ENCODE measurements around the gene GSTT4. TPM values are rescaled to one million over a fixed set of nuclear protein-coding genes. Genes with fewer than 3 reads are reported as not detected.
"Not testable (repeated sequence)": the region's sequence is repeated elsewhere in the genome, so short reads cannot be mapped to it uniquely, and the experiment has no call there.

The GSTT4 gene
- total and polyA plus RNA-seq, 8 donors, result not detected

- intact Hi-C loops (cut with DNase I; ENCODE audit: low total_unique reads), result loop anchor here (5.0 kb wide), 1 partner anchor 44 kb away; no protein-coding TSS in a partner anchor
Observed at GRCh38 chr22:23970816-23971486, 34.3 kb downstream of the GSTT4 start.

GRCh38 chr22:23970201-23970641, 35.0 kb downstream of the GSTT4 start:
- H3K27ac ChIP-seq, result no peak overlapping the region
- H3K36me3 ChIP-seq, result peaks cover 25 to 31% (median 29%) of the 10 kb centered on the region in 4 donors
- H3K9me3 ChIP-seq, result no peaks in the 10 kb centered on the region
- TF ChIP-seq POLR2AphosphoS5 (IDR thresholded peaks at IDR 0.05), result no peak
- no peak for TF ChIP-seq CTCF (IDR thresholded peaks at IDR 0.05)
- TF ChIP-seq POLR2A (IDR thresholded peaks at IDR 0.05), result no peak
- TF ChIP-seq EP300 (IDR thresholded peaks at IDR 0.05), result no peak
- intact Hi-C loops (cut with DNase I; ENCODE audit: low total_unique reads), result loop anchor here (5.0 kb wide), 1 partner anchor 43 kb away; no protein-coding TSS in a partner anchor
- peaks cover 0 to 30% (median 13%) of the 10 kb centered on the region in 4 donors for H3K4me1 ChIP-seq
- no peaks in the 10 kb centered on the region for H3K27me3 ChIP-seq
- DNase-seq, result no peak
- H3K4me3 ChIP-seq, result no peak overlapping the region
- WGBS, 5 donors, result 56 to 85% (median 75%) methylated on average over 5 of the region's 5 CpGs

More at GRCh38 chr22:23970816-23971486, 34.3 kb downstream of the GSTT4 start:
- 58 to 84% (median 61%) methylated on average over 6 of the region's 6 CpGs for WGBS, 5 donors
- peak in 1 of 2 donors; percentile 2 for DNase-seq
- no peaks in the 10 kb centered on the region for H3K27me3 ChIP-seq
- no peak for TF ChIP-seq POLR2AphosphoS5 (IDR thresholded peaks at IDR 0.05)
- TF ChIP-seq POLR2A (IDR thresholded peaks at IDR 0.05), result no peak
- no peak for TF ChIP-seq CTCF (IDR thresholded peaks at IDR 0.05)
- TF ChIP-seq EP300 (IDR thresholded peaks at IDR 0.05), result no peak
- peaks cover 0 to 30% (median 13%) of the 10 kb centered on the region in 4 donors for H3K4me1 ChIP-seq
- H3K27ac ChIP-seq, result peak overlapping the region in 1 of 5 donors; percentile 4
- H3K36me3 ChIP-seq, result peaks cover 25 to 31% (median 29%) of the 10 kb centered on the region in 4 donors
- H3K9me3 ChIP-seq, result no peaks in the 10 kb centered on the region
- no peak overlapping the region for H3K4me3 ChIP-seq

- no peak for DNase-seq
- Histone ChIP-seq H3K36me3 (peaks cover 25 to 31% (median 29%) of the 10 kb centered on the region in 4 donors), H3K27ac (no peak overlapping the region), H3K4me1 (peaks cover 0 to 30% (median 13%) of the 10 kb centered on the region in 4 donors), H3K9me3 (no peaks in the 10 kb centered on the region), H3K4me3 (no peak overlapping the region), H3K27me3 (no peaks in the 10 kb centered on the region)
- 89 to 97% (median 92%) methylated on average over 3 of the region's 3 CpGs for WGBS, 5 donors
- TF ChIP-seq CTCF (IDR thresholded peaks at IDR 0.05) (no peak), POLR2AphosphoS5 (IDR thresholded peaks at IDR 0.05) (no peak), POLR2A (IDR thresholded peaks at IDR 0.05) (no peak), EP300 (IDR thresholded peaks at IDR 0.05) (no peak)
- intact Hi-C loops (cut with DNase I; ENCODE audit: low total_unique reads), result no loop called here
Observed at GRCh38 chr22:23969071-23969470, 36.2 kb downstream of the GSTT4 start.

- WGBS, 5 donors, result no CpG with 5 or more reads among the region's 30 CpGs
- intact Hi-C loops (cut with DNase I; ENCODE audit: low total_unique reads); DNase-seq; H3K4me3 ChIP-seq; H3K9me3 ChIP-seq; H3K27me3 ChIP-seq; H3K27ac ChIP-seq: not testable (repeated sequence)
- Histone ChIP-seq H3K4me1 (peaks cover 0 to 26% (median 11%) of the 10 kb centered on the region in 4 donors), H3K36me3 (peaks cover 22 to 26% (median 26%) of the 10 kb centered on the region in 4 donors)
Observed at GRCh38 chr22:23966568-23966967, 38.7 kb downstream of the GSTT4 start, which contains the start of gene DDTL. DDTL (plus strand) TSS chr22:23966888; CDS start chr22:23966915, 27 bp downstream.

GRCh38 chr22:23966094-23966493, 39.2 kb downstream of the GSTT4 start:
- H3K4me3 ChIP-seq; H3K9me3 ChIP-seq; H3K27ac ChIP-seq; intact Hi-C loops (cut with DNase I; ENCODE audit: low total_unique reads); H3K27me3 ChIP-seq; DNase-seq: not testable (repeated sequence)
- Histone ChIP-seq H3K4me1 (peaks cover 0 to 21% (median 9%) of the 10 kb centered on the region in 4 donors), H3K36me3 (peaks cover 17 to 21% (median 21%) of the 10 kb centered on the region in 4 donors)
- WGBS, 5 donors, result no CpG with 5 or more reads among the region's 18 CpGs

GRCh38 chr22:23961084-23961771, 44.0 kb downstream of the GSTT4 start, which contains the start of gene GSTT2B:
GSTT2B (minus strand) TSS chr22:23961195; CDS start chr22:23961131, 64 bp downstream.
- DNase-seq; H3K36me3 ChIP-seq; H3K27me3 ChIP-seq; intact Hi-C loops (cut with DNase I; ENCODE audit: low total_unique reads); H3K9me3 ChIP-seq: not testable (repeated sequence)
- no CpG with 5 or more reads among the region's 43 CpGs for WGBS, 5 donors
- Histone ChIP-seq H3K4me3 (peak within 1 kb of the TSS in 1 of 4 donors; percentile 22), H3K27ac (peak within 1 kb of the TSS in 1 of 5 donors; percentile 48), H3K4me1 (peaks cover 0 to 11% (median 2%) of the 10 kb centered on the region in 4 donors)

Data from stomach (tissue), 9 donors.